Progenitor cell of endocrine pancreas (in vitro differentiated cells): ENCODE results near the gene CCDC192. TPM values are rescaled to one million over a fixed set of nuclear protein-coding genes. Genes with fewer than 3 reads are reported as not detected.

Source experiments
- DNase-seq: peaks from one replicate; pipeline ENCODE4 v3.0.0; 2021; ENCODE audit warnings: low spot score; ENCODE audit not compliant: unreplicated experiment
- H3K27ac Mint-ChIP-seq: 2 replicates; pipeline ENCODE4 v1.8.0; 2021; ENCODE audit warnings: mild to moderate bottlenecking, moderate library complexity, mixed read lengths
- H3K27me3 Mint-ChIP-seq: 2 replicates; pipeline ENCODE4 v1.8.0; 2021; ENCODE audit warnings: mixed read lengths
- H3K36me3 Mint-ChIP-seq: 2 replicates; pipeline ENCODE4 v1.8.0; 2022; ENCODE audit warnings: mixed read lengths; ENCODE audit not compliant: insufficient read depth
- H3K4me1 Mint-ChIP-seq: 2 replicates; pipeline ENCODE4 v1.8.0; 2021; ENCODE audit warnings: low read depth, mixed read lengths
- H3K4me3 Mint-ChIP-seq: 2 replicates; pipeline ENCODE4 v1.8.0; 2021; ENCODE audit warnings: low read depth, mild to moderate bottlenecking, moderate library complexity, mixed read lengths
- H3K9me3 Mint-ChIP-seq: 2 replicates; pipeline ENCODE4 v1.8.0; 2021; ENCODE audit warnings: low read depth, mixed read lengths
- total RNA-seq: library from RNA; stranded (reverse); gene quantifications from 2 replicates; pipeline ENCODE4 v1.2.1, GENCODE V29; 2021
- TF ChIP-seq, protein P1 (sequence below): fragments of 200-600 bp; sonication (generic); IDR thresholded peaks from one replicate; pipeline ENCODE4 v1.5.0; 2021; ENCODE audit warnings: antibody characterized with exemption, mild to moderate bottlenecking; ENCODE audit not compliant: unreplicated experiment

CCDC192 gene
- total RNA-seq, 1 donor from 2014 or later, result not detected

DNA sequence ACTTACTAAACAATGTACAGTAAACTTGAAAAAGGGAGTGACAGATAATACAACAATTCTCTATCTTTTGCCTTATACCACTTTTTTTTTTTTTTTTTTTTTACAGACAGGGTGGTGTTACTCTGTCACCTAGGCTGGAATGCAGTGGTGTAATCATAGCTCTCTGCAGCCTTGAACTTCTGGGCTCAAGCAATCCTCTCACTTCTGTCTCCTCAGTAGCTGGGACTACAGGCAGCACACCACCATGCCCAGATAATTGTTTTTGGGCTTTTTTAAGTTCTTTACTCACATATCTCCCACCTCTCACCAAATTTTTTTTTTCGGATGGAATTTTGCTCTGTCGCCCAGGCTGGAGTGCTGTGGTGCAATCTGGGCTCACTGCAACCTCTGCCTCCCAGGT, 208.4 kb downstream of the CCDC192 start:
- Mint-ChIP-seq H3K4me3 (no peak overlapping the region), H3K27me3 (no peaks in the 10 kb centered on the region), H3K4me1 (peaks cover 17% of the 10 kb centered on the region), H3K27ac (no peak overlapping the region), H3K9me3 (no peaks in the 10 kb centered on the region), H3K36me3 (no peaks in the 10 kb centered on the region)
- DNase-seq, result no peak
- TF ChIP-seq, protein P1, sequence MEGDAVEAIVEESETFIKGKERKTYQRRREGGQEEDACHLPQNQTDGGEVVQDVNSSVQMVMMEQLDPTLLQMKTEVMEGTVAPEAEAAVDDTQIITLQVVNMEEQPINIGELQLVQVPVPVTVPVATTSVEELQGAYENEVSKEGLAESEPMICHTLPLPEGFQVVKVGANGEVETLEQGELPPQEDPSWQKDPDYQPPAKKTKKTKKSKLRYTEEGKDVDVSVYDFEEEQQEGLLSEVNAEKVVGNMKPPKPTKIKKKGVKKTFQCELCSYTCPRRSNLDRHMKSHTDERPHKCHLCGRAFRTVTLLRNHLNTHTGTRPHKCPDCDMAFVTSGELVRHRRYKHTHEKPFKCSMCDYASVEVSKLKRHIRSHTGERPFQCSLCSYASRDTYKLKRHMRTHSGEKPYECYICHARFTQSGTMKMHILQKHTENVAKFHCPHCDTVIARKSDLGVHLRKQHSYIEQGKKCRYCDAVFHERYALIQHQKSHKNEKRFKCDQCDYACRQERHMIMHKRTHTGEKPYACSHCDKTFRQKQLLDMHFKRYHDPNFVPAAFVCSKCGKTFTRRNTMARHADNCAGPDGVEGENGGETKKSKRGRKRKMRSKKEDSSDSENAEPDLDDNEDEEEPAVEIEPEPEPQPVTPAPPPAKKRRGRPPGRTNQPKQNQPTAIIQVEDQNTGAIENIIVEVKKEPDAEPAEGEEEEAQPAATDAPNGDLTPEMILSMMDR, result no peak

DNA sequence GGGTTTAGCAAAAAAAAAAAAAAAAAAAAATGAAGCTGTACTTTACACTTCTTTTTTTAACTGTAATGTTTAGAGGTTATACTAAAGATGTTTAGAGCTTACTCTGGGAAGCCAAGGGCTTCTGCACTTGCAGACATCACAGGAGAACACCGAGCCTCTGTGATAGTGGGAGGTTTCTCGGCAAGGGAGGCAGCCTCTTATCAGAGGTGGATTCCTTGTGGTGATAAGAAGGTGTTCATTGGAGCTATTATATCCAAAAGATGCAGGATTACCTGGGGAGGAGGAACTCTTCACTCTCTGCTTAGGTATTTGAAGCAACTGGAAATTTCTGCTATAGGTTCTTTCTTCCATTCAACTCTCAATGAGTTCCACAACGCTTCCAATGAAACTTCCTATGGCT, 209.2 kb downstream of the CCDC192 start:
- Mint-ChIP-seq H3K9me3 (no peaks in the 10 kb centered on the region), H3K4me3 (no peak overlapping the region), H3K36me3 (no peaks in the 10 kb centered on the region), H3K4me1 (peaks cover 24% of the 10 kb centered on the region), H3K27ac (no peak overlapping the region), H3K27me3 (no peaks in the 10 kb centered on the region)
- TF ChIP-seq, protein P1, result no peak
- DNase-seq, result no peak

DNA sequence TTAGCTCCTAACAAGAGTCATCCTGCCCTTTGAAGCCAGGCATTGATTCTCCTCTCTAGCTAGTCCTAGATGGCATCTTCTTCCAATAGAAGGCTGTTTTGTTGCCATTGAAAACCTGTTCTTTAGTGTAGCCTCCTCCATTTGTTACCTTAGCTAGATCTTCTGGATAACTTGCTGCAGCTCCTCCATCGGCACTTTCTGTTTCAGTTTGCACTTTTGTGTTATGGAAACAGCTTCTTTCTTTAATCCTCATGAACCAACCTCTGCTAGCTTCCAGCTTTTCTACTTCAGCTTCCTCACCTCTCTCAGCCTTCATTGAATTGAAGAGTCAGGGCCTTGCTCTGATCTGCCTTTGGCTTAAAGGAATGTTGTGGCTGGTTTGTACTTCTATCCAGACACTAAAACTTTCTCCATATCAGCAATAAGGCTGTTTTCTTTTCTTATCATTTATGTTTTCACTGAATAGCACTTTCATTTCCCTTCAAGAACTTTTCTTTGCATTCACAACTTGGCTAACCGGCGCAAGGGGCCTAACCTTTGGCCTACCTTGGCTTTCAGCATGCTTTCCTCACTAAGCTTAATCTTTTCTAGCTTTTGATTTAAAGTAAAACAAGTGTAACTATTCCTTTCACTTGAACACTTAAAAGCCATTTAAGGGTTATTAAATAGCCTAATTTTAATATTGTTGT, 213.8 kb downstream of the CCDC192 start:
- Mint-ChIP-seq H3K9me3 (no peaks in the 10 kb centered on the region), H3K27me3 (no peaks in the 10 kb centered on the region), H3K4me1 (peaks cover 13% of the 10 kb centered on the region), H3K27ac (peak overlapping the region; percentile 41), H3K4me3 (no peak overlapping the region), H3K36me3 (no peaks in the 10 kb centered on the region)
- TF ChIP-seq, protein P1, result no peak
- no peak for DNase-seq

DNA sequence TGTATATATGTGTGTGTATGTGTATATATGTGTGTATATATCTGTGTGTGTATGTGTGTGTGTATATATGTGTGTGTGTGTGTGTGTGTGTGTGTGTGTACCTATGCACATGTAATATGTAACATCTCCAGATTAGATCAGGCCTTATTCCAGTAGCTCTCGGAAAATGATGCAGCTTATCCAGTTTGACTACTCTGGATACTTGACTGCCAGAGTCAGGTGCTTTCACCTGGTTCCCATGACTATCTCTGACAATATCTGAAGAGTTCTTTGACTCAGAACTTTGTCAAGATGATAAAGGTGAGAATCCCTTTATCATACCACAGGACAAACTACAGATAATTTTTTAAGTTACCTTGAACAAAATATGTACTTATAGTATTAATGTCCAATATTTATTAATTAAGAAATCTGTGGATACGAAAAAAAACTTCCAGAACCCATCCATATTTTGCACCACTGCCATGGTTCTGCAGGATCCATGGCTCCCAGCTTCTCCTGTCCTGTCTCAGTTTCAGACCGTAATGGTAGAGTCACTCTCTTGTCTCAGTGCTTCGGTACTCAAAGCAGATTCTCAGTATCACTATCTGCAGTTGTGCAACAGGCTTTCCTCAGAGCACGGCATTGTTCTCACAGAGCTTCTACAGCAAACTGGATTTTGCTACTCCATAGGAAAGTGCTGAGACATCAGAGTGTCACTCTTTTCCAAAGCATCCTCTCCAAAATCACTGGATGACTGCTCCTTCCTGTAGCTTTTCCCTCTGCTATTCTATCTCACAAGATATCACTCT, 216.0 kb downstream of the CCDC192 start:
- Mint-ChIP-seq H3K27ac (no peak overlapping the region), H3K4me3 (no peak overlapping the region), H3K9me3 (no peaks in the 10 kb centered on the region), H3K4me1 (peaks cover 18% of the 10 kb centered on the region), H3K36me3 (no peaks in the 10 kb centered on the region), H3K27me3 (no peaks in the 10 kb centered on the region)
- TF ChIP-seq, protein P1, result no peak
- DNase-seq, result no peak

DNA sequence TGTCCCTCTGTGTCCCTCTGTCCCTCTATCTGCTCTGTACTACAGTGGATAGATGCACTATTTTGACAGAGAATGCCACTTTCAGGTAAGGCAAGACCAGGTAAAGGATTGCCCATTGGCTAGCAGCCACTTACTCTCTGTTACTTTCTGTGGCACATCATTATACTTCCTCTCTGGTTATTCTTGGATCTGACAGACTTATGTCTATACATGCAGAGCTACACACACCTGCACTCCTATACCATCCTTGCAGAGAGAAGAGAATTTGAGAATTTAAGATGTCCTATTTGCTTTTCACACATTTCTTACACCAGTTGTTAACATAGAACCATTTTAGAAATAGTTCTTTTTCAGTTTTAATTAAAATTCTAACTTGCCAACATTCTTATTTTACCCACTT, 216.6 kb downstream of the CCDC192 start:
- TF ChIP-seq, protein P1, result no peak
- Mint-ChIP-seq H3K36me3 (no peaks in the 10 kb centered on the region), H3K4me1 (peaks cover 23% of the 10 kb centered on the region), H3K27me3 (no peaks in the 10 kb centered on the region), H3K9me3 (no peaks in the 10 kb centered on the region), H3K4me3 (no peak overlapping the region), H3K27ac (no peak overlapping the region)
- no peak for DNase-seq
